Lower lobe of right lung (tissue), 2 donors: ENCODE measurements around the gene SCPEP1. TPM values are rescaled to one million over a fixed set of nuclear protein-coding genes. Genes with fewer than 3 reads are reported as not detected.
A peak's percentile ranks its signal among the peaks of the same experiment; 100 is the strongest.
"Not testable (repeated sequence)": the region's sequence is repeated elsewhere in the genome, so short reads cannot be mapped to it uniquely, and the experiment has no call there.

ENCODE experiments used
- ATAC-seq, 2 donors: fragments of 200-7000 bp; cut with Tn5 transposase; one replicate each; pipeline ENCODE4 v1.9.1; 2020 to 2022; ENCODE audit warnings: mild to moderate bottlenecking in 2 of 2, moderate library complexity in 2 of 2
- DNase-seq: peaks from one replicate; pipeline ENCODE4 v3.0.0-alpha.2; 2020
- H3K27ac ChIP-seq: fragments of 200-600 bp; one replicate; pipeline ENCODE4 v1.8.0; 2022
- H3K27me3 ChIP-seq: fragments of 200-600 bp; one replicate; pipeline ENCODE4 v1.8.0; 2022; ENCODE audit warnings: low read depth
- H3K36me3 ChIP-seq: fragments of 200-600 bp; one replicate; pipeline ENCODE4 v1.8.0; 2022; ENCODE audit warnings: mild to moderate bottlenecking
- H3K4me1 ChIP-seq: fragments of 200-600 bp; one replicate; pipeline ENCODE4 v1.8.0; 2022
- H3K4me3 ChIP-seq: fragments of 200-600 bp; one replicate; pipeline ENCODE4 v1.8.0; 2022; ENCODE audit warnings: mild to moderate bottlenecking
- H3K9me3 ChIP-seq: fragments of 200-600 bp; one replicate; pipeline ENCODE4 v1.8.0; 2022
- intact Hi-C: fragments of 100-400 bp; cut with DNase I; formaldehyde crosslinking; loops from one replicate; pipeline ENCODE4 v1.11.0; 2022
- total RNA-seq: library from RNA; stranded (reverse); fragmentation: NEBNext Ultra II Directional; extraction: Animal tissue kit (Norgen Biotek cat#: 25700); gene quantifications from one replicate; pipeline ENCODE4 v1.2.1, GENCODE V29; 2021
- TF ChIP-seq, protein P1 (sequence below): fragments of 200-600 bp; IDR thresholded peaks from one replicate; pipeline ENCODE4 v1.8.0; 2022; ENCODE audit warnings: antibody characterized with exemption, mild to moderate bottlenecking
- donor health status: DM: no; HTN: yes; CAD: no; lungs with severe emphysema.

Gene SCPEP1
- total RNA-seq, 1 donor from 2014 or later: 210 TPM

DNA sequence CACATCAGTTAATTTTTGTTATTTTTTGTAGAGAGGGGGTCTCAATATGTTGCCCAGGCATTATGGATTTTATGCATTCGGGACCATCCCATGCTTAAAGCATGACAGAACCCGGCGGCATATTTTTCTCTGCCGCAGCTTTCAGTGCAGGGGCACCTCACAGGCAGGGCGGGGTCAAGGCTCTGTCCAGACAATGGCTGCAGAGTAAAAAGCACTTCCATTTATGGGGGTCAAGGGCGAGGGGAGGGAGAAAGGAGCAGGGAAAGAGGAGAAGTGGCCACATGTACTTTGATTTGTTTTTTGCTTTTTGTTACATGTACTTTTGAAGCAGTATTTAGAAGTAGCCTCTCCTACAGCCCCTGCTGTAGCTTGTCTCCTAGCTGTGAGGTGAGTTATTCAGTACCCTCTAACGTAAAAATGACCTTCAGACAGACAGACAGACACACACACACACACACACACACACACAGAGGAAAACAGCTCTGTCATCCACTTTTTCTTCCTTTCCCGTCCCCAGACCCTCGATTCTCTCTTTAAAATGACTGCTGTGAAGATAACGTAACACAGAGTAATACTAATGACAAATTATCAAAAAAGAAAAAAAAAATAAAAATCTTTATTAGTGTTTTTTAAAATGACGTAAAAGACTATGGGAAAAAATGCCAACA lies 856 bp upstream of the SCPEP1 start:
- no peaks in the 10 kb centered on the region for H3K27me3 ChIP-seq
- no peaks in the 10 kb centered on the region for H3K9me3 ChIP-seq
- DNase-seq (no peak), ATAC-seq (no peak)
- H3K36me3 ChIP-seq: peaks cover 9% of the 10 kb centered on the region
- TF ChIP-seq, protein P1, sequence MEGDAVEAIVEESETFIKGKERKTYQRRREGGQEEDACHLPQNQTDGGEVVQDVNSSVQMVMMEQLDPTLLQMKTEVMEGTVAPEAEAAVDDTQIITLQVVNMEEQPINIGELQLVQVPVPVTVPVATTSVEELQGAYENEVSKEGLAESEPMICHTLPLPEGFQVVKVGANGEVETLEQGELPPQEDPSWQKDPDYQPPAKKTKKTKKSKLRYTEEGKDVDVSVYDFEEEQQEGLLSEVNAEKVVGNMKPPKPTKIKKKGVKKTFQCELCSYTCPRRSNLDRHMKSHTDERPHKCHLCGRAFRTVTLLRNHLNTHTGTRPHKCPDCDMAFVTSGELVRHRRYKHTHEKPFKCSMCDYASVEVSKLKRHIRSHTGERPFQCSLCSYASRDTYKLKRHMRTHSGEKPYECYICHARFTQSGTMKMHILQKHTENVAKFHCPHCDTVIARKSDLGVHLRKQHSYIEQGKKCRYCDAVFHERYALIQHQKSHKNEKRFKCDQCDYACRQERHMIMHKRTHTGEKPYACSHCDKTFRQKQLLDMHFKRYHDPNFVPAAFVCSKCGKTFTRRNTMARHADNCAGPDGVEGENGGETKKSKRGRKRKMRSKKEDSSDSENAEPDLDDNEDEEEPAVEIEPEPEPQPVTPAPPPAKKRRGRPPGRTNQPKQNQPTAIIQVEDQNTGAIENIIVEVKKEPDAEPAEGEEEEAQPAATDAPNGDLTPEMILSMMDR: no peak
- peak overlapping the region; percentile 51 for H3K27ac ChIP-seq
- H3K4me3 ChIP-seq: peak overlapping the region; percentile 59
- intact Hi-C loops: no loop called here
- H3K4me1 ChIP-seq: peaks cover 19% of the 10 kb centered on the region

DNA sequence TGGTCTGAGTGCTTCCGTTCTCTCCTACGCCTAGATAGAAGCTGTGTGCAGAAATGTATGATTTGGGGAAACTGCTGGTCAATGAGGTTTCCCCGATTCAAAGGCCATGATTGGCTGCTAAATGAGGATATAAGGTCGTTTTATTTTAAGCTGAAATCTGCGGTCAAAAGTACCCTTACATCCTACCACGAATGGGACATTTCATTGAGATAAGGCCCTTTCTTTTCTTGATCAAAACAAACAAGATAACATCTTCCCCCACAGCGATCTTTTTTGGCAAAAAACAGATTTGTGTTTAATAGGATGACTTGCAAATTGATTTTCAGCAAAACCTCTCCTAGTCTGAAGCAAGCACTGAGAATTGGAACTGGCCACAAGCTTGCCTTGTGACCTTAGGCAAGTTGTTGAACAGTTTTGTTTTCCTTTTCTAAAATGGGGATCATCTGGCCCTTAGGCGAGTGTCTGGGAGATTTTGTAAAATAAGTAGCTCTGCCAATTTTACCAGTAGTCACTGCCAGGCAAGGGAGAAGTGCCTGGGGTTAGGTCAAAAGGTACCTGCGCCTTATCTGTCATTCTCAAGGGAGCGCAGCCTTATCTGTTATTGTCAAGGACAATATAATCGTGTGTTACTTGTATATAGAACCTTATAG lies 635 bp downstream of the SCPEP1 start:
- Histone ChIP-seq H3K36me3 (peaks cover 9% of the 10 kb centered on the region), H3K27me3 (no peaks in the 10 kb centered on the region), H3K4me3 (peak overlapping the region; percentile 59), H3K4me1 (peaks cover 30% of the 10 kb centered on the region), H3K9me3 (no peaks in the 10 kb centered on the region), H3K27ac (peak overlapping the region; percentile 51)
- no peak for DNase-seq
- TF ChIP-seq, protein P1: no peak
- intact Hi-C loops: no loop called here
- peak in 1 of 2 donors; percentile 39 for ATAC-seq

DNA sequence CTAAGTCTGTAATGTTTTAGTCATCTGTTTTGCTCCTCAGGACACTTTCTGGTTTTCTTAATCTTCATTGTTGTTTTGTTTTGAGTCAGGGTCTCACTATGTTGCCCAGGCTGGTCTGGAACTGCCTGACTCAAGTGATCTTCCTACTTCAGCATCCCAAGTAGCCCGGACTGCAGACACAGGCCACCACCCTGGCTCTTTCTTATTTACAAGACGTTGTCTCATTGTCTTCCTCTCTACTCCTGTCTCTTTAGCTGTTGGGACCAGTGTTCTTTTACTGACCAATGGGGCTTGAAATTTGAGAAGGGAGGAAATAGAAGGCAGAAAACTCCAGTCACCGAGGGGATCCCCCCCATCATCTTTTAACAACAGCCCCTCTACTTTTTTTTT lies 1.2 kb downstream of the SCPEP1 start:
- TF ChIP-seq, protein P1: no peak
- Histone ChIP-seq H3K27ac (peak overlapping the region; percentile 51), H3K9me3 (no peaks in the 10 kb centered on the region), H3K27me3 (no peaks in the 10 kb centered on the region), H3K4me3 (peak overlapping the region; percentile 59), H3K4me1 (peaks cover 30% of the 10 kb centered on the region), H3K36me3 (peaks cover 9% of the 10 kb centered on the region)
- no peak for DNase-seq
- ATAC-seq: no peak
- intact Hi-C loops: no loop called here

DNA sequence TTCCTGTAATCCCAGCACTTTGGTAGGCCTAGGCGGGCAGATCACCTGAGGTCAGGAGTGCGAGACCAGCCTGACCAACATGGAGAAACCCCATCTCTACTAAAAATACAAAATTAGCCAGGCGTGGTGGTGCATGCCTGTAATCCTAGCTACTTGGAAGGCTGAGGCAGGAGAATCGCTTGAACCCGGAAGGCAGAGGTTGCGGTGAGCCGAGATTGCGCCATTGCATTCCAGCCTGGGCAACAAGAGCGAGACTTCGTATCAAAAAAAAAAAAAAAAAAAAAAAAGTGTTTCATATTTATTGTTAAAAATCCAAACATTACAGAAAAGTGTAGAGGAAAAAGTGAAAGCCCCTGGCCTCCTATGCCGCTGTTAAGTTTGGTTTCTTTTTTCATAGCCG lies 2.6 kb downstream of the SCPEP1 start:
- intact Hi-C loops, H3K4me3 ChIP-seq, DNase-seq, H3K9me3 ChIP-seq, H3K27ac ChIP-seq, ATAC-seq, H3K27me3 ChIP-seq: not testable (repeated sequence)
- Histone ChIP-seq H3K36me3 (peaks cover 22% of the 10 kb centered on the region), H3K4me1 (peaks cover 30% of the 10 kb centered on the region)

DNA sequence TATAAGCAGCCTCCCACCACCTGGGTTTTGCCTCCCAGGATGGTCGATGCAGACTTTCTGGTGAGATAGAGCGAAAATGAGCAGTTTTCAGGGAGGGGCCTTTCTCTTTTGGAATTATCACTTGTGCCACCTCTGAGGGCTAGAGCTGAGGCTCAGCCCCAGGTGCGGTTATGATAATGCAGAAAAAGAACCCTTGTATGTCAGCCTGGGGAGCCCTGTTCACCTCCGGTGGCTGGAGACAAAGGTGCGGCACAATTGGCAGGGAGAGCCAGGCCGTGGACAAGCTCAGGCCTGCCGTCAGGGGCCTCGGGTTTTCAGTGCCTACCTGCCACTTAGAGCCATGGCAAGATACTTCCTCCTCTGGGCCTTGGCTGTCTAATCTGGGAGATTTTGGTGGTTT lies 4.4 kb downstream of the SCPEP1 start:
- intact Hi-C loops: no loop called here
- Histone ChIP-seq H3K36me3 (peaks cover 40% of the 10 kb centered on the region), H3K9me3 (no peaks in the 10 kb centered on the region), H3K27ac (no peak overlapping the region), H3K27me3 (no peaks in the 10 kb centered on the region), H3K4me1 (peaks cover 24% of the 10 kb centered on the region), H3K4me3 (no peak overlapping the region)
- DNase-seq (no peak), ATAC-seq (no peak)
- TF ChIP-seq, protein P1: no peak

DNA sequence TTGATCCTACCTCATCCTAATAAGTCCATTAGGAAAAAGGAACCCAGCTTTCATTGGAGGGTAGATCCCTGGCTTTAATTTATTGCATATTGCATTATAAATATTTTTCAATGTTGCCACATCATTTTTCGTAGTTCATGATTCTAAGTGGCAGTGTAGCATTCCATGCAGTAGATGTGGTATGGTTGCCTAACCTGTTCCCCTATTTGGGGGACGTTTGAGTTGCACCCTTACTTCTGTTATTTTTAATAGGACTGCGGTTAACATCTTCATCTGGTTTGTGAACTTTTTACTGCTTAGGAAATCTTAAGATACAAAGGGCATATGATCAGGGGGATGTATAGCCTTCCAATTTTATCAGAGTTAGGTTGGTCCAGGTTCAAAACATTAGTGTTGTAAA lies 5.4 kb downstream of the SCPEP1 start:
- intact Hi-C loops: no loop called here
- Histone ChIP-seq H3K4me1 (peaks cover 21% of the 10 kb centered on the region), H3K27ac (no peak overlapping the region), H3K27me3 (no peaks in the 10 kb centered on the region), H3K9me3 (no peaks in the 10 kb centered on the region), H3K36me3 (peaks cover 50% of the 10 kb centered on the region), H3K4me3 (no peak overlapping the region)
- peak; percentile 19 to 49 for ATAC-seq
- TF ChIP-seq, protein P1: no peak
- DNase-seq: no peak
